Fibroblast of lung (primary cell): ENCODE data around the gene MICAL3.

ENCODE experiments used
- CTCF ChIP-seq, 2 donors: IDR thresholded peaks in 1 of 2; conservative IDR thresholded peaks in 1 of 2; 1 replicate in 1 of 2; 2 replicates in 1 of 2; pipeline ENCODE4 v1.5.1; 2011 to 2012; ENCODE audit warnings: low read length in 2 of 2, control low read depth in 1 of 2, inconsistent platforms in 1 of 2, low read depth in 1 of 2, mild to moderate bottlenecking in 1 of 2
- EZH2 ChIP-seq: IDR thresholded peaks from 2 replicates; pipeline ENCODE4 v1.5.1; 2012; ENCODE audit warnings: low read length, control low read depth, mild to moderate bottlenecking; ENCODE audit errors: missing control alignments

- no peak for TF ChIP-seq EZH2
- TF ChIP-seq CTCF (conservative IDR thresholded peaks at IDR 0.05 in 1 of 2, IDR thresholded peaks at IDR 0.05 in 1 of 2; ENCODE audit: low read depth in 1 of 2, low read length in 2 of 2), result no peak
Measured at GRCh38 chr22:18031695-18032454, 7.5 kb upstream of the MICAL3 start.
